CD4-positive, CD25-positive, alpha-beta regulatory T cell (primary cell): ENCODE results near the gene GINS2. TPM values are rescaled to one million over a fixed set of nuclear protein-coding genes. Genes with fewer than 3 reads are reported as not detected.

Experiments used
- ATAC-seq, 2 donors: fragments of 150-1000 bp; cut with Tn5 transposase; one replicate each; pipeline ENCODE4 v1.10.0; 2021; ENCODE audit warnings: low read depth in 2 of 2, moderate number of reproducible peaks in 2 of 2, moderate library complexity in 1 of 2
- DNase-seq, 3 donors: peaks; one replicate each; pipeline versions ENCODE4 v3.0.0 to v3.0.0-alpha.2; 2012 to 2022; ENCODE audit warnings: mixed read lengths in 1 of 3
- H3K27ac ChIP-seq: one replicate; pipeline ENCODE4 v1.7.0; 2013; ENCODE audit warnings: mild to moderate bottlenecking, low read length; ENCODE audit not compliant: insufficient read depth, poor library complexity, severe bottlenecking
- H3K27me3 ChIP-seq: one replicate; pipeline ENCODE4 v1.7.0; 2013; ENCODE audit warnings: low read length; ENCODE audit not compliant: control insufficient read depth, insufficient read depth
- H3K36me3 ChIP-seq: one replicate; pipeline ENCODE4 v1.7.0; 2013; ENCODE audit warnings: mild to moderate bottlenecking, low read length, moderate library complexity; ENCODE audit not compliant: control insufficient read depth, insufficient read depth
- H3K4me1 ChIP-seq: 2 replicates; pipeline ENCODE4 v1.7.0; 2013; ENCODE audit warnings: mild to moderate bottlenecking, low read length; ENCODE audit not compliant: insufficient read depth, control insufficient read depth, poor library complexity, severe bottlenecking
- H3K4me3 ChIP-seq: one replicate; pipeline ENCODE4 v1.7.0; 2013; ENCODE audit warnings: low read depth, mild to moderate bottlenecking, low read length, moderate library complexity
- H3K9me3 ChIP-seq, 2 experiments: 1 replicate in 1 of 2; 2 replicates in 1 of 2; pipeline ENCODE4 v1.7.0; 2013; ENCODE audit warnings: low read length in 2 of 2, mild to moderate bottlenecking in 1 of 2, moderate library complexity in 1 of 2; ENCODE audit not compliant: control insufficient read depth in 2 of 2
- H3K27ac Mint-ChIP-seq, 3 donors: one replicate each; pipeline ENCODE4 v1.8.0; 2020 to 2022; ENCODE audit warnings: mild to moderate bottlenecking in 3 of 3, mixed read lengths in 3 of 3, moderate library complexity in 2 of 3
- H3K27me3 Mint-ChIP-seq: one replicate; pipeline ENCODE4 v1.8.0; 2022; ENCODE audit warnings: mild to moderate bottlenecking, mixed read lengths
- H3K36me3 Mint-ChIP-seq: one replicate; pipeline ENCODE4 v1.8.0; 2020; ENCODE audit warnings: mixed read lengths
- H3K4me1 Mint-ChIP-seq, 4 donors: one replicate each; pipeline ENCODE4 v1.8.0; 2020 to 2022; ENCODE audit warnings: mixed read lengths in 4 of 4, mild to moderate bottlenecking in 1 of 4
- H3K4me3 Mint-ChIP-seq, 4 donors: one replicate each; pipeline ENCODE4 v1.8.0; 2020 to 2022; ENCODE audit warnings: mild to moderate bottlenecking in 4 of 4, mixed read lengths in 4 of 4, moderate library complexity in 3 of 4
- H3K9me3 Mint-ChIP-seq, 7 donors: one replicate each; pipeline ENCODE4 v1.8.0; 2020 to 2022; ENCODE audit warnings: mixed read lengths in 7 of 7, mild to moderate bottlenecking in 3 of 7, moderate library complexity in 2 of 7
- polyA plus RNA-seq, 4 donors: library from polyadenylated mRNA; unstranded; fragments of 300-500 nt; fragmentation: Illumina TruSeq; gene quantifications; one replicate each; pipeline ENCODE4 v1.2.3, GENCODE V29; 2021
- total RNA-seq: library from RNA; stranded (reverse); gene quantifications from one replicate; pipeline ENCODE4 v1.2.3, GENCODE V29; 2022

The GINS2 gene
- total and polyA plus RNA-seq, 5 donors from 2014 or later = 2.9 to 5.1 (median 3.9) TPM

- Histone ChIP-seq H3K9me3 (no peaks in the 10 kb centered on the region), H3K27ac (no peak overlapping the region), H3K36me3 (peaks cover 2% of the 10 kb centered on the region), H3K4me3 (no peak overlapping the region), H3K4me1 (no peaks in the 10 kb centered on the region), H3K27me3 (no peaks in the 10 kb centered on the region)
- Mint-ChIP-seq H3K4me1 (peaks cover 0 to 2% (median 0%) of the 10 kb centered on the region in 4 donors), H3K4me3 (no peak overlapping the region), H3K27me3 (no peaks in the 10 kb centered on the region), H3K9me3 (peaks cover 0 to 2% (median 0%) of the 10 kb centered on the region in 7 donors), H3K27ac (no peak overlapping the region), H3K36me3 (peaks cover 8% of the 10 kb centered on the region)
- ATAC-seq (no peak), DNase-seq (no peak)
Observed at GRCh38 chr16:85654251-85655095, 34.3 kb downstream of the GINS2 start.

GRCh38 chr16:85653290-85653891, 35.4 kb downstream of the GINS2 start:
- Histone ChIP-seq H3K9me3 (no peaks in the 10 kb centered on the region), H3K27me3 (no peaks in the 10 kb centered on the region), H3K36me3 (peaks cover 2% of the 10 kb centered on the region), H3K4me1 (no peaks in the 10 kb centered on the region), H3K27ac (no peak overlapping the region), H3K4me3 (no peak overlapping the region)
- Mint-ChIP-seq H3K9me3 (peaks cover 0 to 2% (median 0%) of the 10 kb centered on the region in 7 donors), H3K4me1 (peaks cover 0 to 3% (median under 1%) of the 10 kb centered on the region in 4 donors), H3K27me3 (no peaks in the 10 kb centered on the region), H3K36me3 (peaks cover 8% of the 10 kb centered on the region), H3K27ac (no peak overlapping the region), H3K4me3 (no peak overlapping the region)
- ATAC-seq = no peak
- no peak for DNase-seq

GRCh38 chr16:85652431-85653221, 36.1 kb downstream of the GINS2 start:
- H3K27ac ChIP-seq = no peak overlapping the region
- Mint-ChIP-seq H3K27me3 (no peaks in the 10 kb centered on the region), H3K4me3 (no peak overlapping the region), H3K9me3 (peaks cover 0 to 2% (median 0%) of the 10 kb centered on the region in 7 donors), H3K4me1 (peaks cover 0 to 3% (median under 1%) of the 10 kb centered on the region in 4 donors), H3K27ac (no peak overlapping the region), H3K36me3 (peaks cover 7% of the 10 kb centered on the region)
- ATAC-seq = peak in 1 of 2 donors; percentile 31
- peaks cover 2% of the 10 kb centered on the region for H3K36me3 ChIP-seq
- no peaks in the 10 kb centered on the region for H3K27me3 ChIP-seq
- H3K4me3 ChIP-seq = no peak overlapping the region
- no peaks in the 10 kb centered on the region for H3K9me3 ChIP-seq
- peak in 1 of 3 donors; percentile 6 for DNase-seq
- no peaks in the 10 kb centered on the region for H3K4me1 ChIP-seq

- H3K4me1 Mint-ChIP-seq = peaks cover 0 to 3% (median under 1%) of the 10 kb centered on the region in 4 donors
- ATAC-seq (no peak), DNase-seq (no peak)
- H3K27me3 Mint-ChIP-seq = no peaks in the 10 kb centered on the region
- H3K27me3 ChIP-seq = no peaks in the 10 kb centered on the region
- H3K36me3 ChIP-seq = peaks cover 2% of the 10 kb centered on the region
- peaks cover 5% of the 10 kb centered on the region for H3K36me3 Mint-ChIP-seq
- no peak overlapping the region for H3K4me3 Mint-ChIP-seq
- H3K4me3 ChIP-seq = no peak overlapping the region
- H3K9me3 Mint-ChIP-seq = peaks cover 0 to 2% (median 0%) of the 10 kb centered on the region in 7 donors
- no peak overlapping the region for H3K27ac ChIP-seq
- H3K4me1 ChIP-seq = no peaks in the 10 kb centered on the region
- H3K9me3 ChIP-seq = no peaks in the 10 kb centered on the region
- H3K27ac Mint-ChIP-seq = no peak overlapping the region
Observed at GRCh38 chr16:85651629-85652430, 36.9 kb downstream of the GINS2 start.

- H3K27ac Mint-ChIP-seq = no peak overlapping the region
- Histone ChIP-seq H3K4me1 (no peaks in the 10 kb centered on the region), H3K36me3 (peaks cover 1% of the 10 kb centered on the region), H3K4me3 (no peak overlapping the region), H3K27ac (no peak overlapping the region), H3K9me3 (no peaks in the 10 kb centered on the region), H3K27me3 (no peaks in the 10 kb centered on the region)
- peaks cover 2% of the 10 kb centered on the region for H3K36me3 Mint-ChIP-seq
- peaks cover 0 to 5% (median under 1%) of the 10 kb centered on the region in 4 donors for H3K4me1 Mint-ChIP-seq
- no peaks in the 10 kb centered on the region for H3K27me3 Mint-ChIP-seq
- H3K9me3 Mint-ChIP-seq = peaks cover 0 to 2% (median 0%) of the 10 kb centered on the region in 7 donors
- ATAC-seq (no peak), DNase-seq (no peak)
- H3K4me3 Mint-ChIP-seq = no peak overlapping the region
Observed at GRCh38 chr16:85650844-85651628, 37.7 kb downstream of the GINS2 start.

GRCh38 chr16:85650135-85650843, 38.5 kb downstream of the GINS2 start:
- DNase-seq = no peak
- H3K4me1 ChIP-seq = no peaks in the 10 kb centered on the region
- no peak for ATAC-seq
- H3K27me3 Mint-ChIP-seq = no peaks in the 10 kb centered on the region
- no peaks in the 10 kb centered on the region for H3K9me3 ChIP-seq
- H3K9me3 Mint-ChIP-seq = peaks cover 0 to 2% (median 0%) of the 10 kb centered on the region in 7 donors
- H3K4me1 Mint-ChIP-seq = peaks cover 0 to 7% (median under 1%) of the 10 kb centered on the region in 4 donors
- H3K27ac ChIP-seq = no peak overlapping the region
- H3K27me3 ChIP-seq = no peaks in the 10 kb centered on the region
- no peak overlapping the region for H3K4me3 ChIP-seq
- no peaks in the 10 kb centered on the region for H3K36me3 ChIP-seq
- H3K27ac Mint-ChIP-seq = no peak overlapping the region
- H3K36me3 Mint-ChIP-seq = no peaks in the 10 kb centered on the region
- no peak overlapping the region for H3K4me3 Mint-ChIP-seq
